Bronchial epithelial cell (primary cell): ENCODE results near the gene RALGPS1. TPM values are rescaled to one million over a fixed set of nuclear protein-coding genes. Genes with fewer than 3 reads are reported as not detected.
A peak's percentile ranks its signal among the peaks of the same experiment; 100 is the strongest.

Experiments
- DNase-seq: peaks from one replicate; pipeline ENCODE4 v3.0.0-alpha.2; 2010; ENCODE audit warnings: low read depth
- FAIRE-seq: peaks from 2 replicates; lab custom pipeline; 2011; peaks lifted over from hg19 to GRCh38; lab: Jason Lieb, UNC
- H3K27me3 ChIP-seq: 2 replicates; pipeline ENCODE4 v1.5.1; 2011; ENCODE audit warnings: low read length; ENCODE audit not compliant: control insufficient read depth, insufficient read depth
- H3K36me3 ChIP-seq: 2 replicates; pipeline ENCODE4 v1.5.1; 2011; ENCODE audit warnings: low read length; ENCODE audit not compliant: control insufficient read depth, insufficient read depth
- H3K4me3 ChIP-seq: 2 replicates; pipeline ENCODE4 v1.5.1; 2011; ENCODE audit warnings: mild to moderate bottlenecking, low read depth, low read length, control low read depth
- total RNA-seq: library from RNA; depleted of rRNA; stranded (reverse); fragments of >200 nt; gene quantifications from 2 replicates; pipeline ENCODE4 v1.2.1, GENCODE V29; 2014
- TF ChIP-seq, protein P1 (sequence below): IDR thresholded peaks from 2 replicates; pipeline ENCODE4 v1.5.1; 2011; ENCODE audit warnings: mild to moderate bottlenecking, moderate library complexity, low read length, control low read depth, inconsistent platforms; ENCODE audit not compliant: insufficient read depth, severe bottlenecking

Gene RALGPS1
- total RNA-seq, 1 donor from 2014 or later: 3.2 TPM

DNA sequence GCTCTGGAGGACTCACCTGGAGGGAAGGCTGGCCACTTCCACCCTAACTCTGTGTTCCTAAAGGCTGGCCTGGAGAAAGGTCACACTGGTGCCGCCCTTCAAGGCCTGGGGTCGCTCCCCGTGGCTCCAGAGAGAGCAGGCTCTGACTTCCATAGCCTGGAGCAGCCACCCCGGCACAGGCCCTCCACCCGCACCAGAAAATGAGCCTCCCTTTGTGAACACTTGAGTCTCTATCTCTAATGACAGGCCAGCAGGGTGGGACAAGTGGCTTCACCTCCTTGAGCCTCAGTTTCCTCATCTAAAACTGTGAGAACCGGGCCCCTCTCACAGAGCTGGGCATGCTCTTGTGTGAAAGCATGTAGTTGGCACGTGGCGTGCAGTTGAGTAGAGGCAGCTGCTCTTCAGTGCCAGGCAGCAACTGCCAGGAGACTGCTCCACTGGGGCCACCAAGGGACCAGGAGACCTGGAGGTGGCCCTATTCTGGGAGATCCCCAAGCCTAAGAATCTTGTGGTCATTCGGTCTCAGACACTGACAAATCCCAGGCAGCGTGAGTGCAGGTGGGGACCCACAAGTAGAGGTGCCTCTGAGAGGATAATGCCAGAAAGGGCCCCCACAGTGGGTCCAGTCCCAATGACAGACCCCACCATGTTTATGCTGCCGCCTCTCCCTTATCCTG lies 293.3 kb downstream of the RALGPS1 start:
- Histone ChIP-seq H3K27me3 (peaks cover 7% of the 10 kb centered on the region), H3K36me3 (no peaks in the 10 kb centered on the region), H3K4me3 (no peak overlapping the region)
- FAIRE-seq: no peak
- no peak for DNase-seq
- TF ChIP-seq, protein P1, sequence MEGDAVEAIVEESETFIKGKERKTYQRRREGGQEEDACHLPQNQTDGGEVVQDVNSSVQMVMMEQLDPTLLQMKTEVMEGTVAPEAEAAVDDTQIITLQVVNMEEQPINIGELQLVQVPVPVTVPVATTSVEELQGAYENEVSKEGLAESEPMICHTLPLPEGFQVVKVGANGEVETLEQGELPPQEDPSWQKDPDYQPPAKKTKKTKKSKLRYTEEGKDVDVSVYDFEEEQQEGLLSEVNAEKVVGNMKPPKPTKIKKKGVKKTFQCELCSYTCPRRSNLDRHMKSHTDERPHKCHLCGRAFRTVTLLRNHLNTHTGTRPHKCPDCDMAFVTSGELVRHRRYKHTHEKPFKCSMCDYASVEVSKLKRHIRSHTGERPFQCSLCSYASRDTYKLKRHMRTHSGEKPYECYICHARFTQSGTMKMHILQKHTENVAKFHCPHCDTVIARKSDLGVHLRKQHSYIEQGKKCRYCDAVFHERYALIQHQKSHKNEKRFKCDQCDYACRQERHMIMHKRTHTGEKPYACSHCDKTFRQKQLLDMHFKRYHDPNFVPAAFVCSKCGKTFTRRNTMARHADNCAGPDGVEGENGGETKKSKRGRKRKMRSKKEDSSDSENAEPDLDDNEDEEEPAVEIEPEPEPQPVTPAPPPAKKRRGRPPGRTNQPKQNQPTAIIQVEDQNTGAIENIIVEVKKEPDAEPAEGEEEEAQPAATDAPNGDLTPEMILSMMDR: no peak

DNA sequence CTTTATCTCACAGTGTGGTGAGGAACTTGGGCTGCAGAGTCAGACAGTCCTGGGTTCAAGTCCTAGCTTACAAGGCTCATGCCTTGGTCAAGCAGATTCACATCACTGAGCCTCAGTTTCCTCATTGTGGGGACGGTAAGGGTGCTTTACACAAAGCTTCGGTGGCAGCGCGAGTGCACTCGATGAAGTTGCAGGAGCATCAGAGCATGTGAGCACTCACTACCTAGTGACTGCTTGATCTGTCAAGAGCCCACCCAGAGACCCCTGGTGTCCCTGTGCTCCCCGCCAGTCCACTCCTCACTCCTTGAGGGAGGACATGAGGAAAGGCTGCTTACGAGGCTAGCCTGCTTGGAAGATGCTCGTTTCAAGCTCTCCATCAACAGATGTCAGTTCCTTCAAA lies 293.8 kb downstream of the RALGPS1 start:
- H3K36me3 ChIP-seq: no peaks in the 10 kb centered on the region
- no peak for FAIRE-seq
- no peak overlapping the region for H3K4me3 ChIP-seq
- H3K27me3 ChIP-seq: peaks cover 7% of the 10 kb centered on the region
- TF ChIP-seq, protein P1: no peak
- no peak for DNase-seq

DNA sequence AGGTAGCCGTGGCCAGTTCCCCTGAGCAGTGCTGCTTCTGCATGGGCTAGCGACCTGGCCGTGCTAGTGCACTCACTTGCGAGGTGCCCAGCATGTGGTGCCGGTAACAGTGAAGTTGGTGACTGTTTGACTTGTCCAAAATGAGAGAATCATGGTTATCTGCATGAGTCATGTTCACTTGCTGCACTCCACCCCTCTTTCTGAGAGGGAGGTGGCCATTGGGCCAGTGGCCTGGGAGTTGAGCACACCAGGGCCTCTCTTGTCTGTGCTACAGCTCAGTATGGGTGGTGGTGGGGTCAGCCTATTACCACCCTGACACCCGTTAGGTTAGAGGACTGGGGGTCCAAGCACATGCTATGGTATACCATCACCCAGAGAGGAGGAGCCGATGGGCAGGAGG lies 294.6 kb downstream of the RALGPS1 start:
- peak; percentile 28 for FAIRE-seq
- TF ChIP-seq, protein P1: no peak

DNA sequence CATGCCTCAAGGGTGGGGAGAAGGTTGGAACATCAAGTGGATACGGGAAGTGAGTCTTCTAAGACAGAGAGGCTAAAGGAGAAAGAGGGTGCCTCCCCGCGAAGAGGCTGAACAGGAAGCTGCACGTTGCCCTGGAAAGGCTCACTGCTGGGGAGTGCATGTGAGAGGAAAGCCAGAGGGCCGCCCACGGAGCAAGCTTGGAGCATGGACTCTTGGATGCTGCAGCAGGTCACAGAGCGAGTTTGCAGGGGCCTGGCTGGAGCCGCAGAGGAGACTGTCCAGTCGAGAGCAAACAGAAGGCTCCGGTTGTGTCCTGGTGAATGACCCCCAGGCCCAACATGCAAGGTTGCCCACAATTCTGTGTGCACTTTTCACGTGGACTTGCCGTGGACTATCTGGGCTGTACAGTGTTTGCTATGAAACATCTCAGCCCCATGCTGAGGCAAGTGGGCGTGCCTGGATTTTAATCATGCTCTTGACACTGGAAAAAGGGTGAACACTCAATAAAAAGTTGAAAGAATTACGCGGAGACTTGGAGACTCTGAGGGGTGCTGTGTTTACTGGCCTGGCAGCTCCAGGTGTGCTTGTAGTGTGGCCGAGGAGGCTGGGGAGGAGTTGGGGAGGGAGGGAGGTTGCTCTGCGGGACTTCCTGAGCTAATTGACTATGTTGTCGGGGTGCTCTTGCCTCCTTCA lies 295.5 kb downstream of the RALGPS1 start:
- FAIRE-seq: no peak
- Histone ChIP-seq H3K36me3 (no peaks in the 10 kb centered on the region), H3K4me3 (no peak overlapping the region), H3K27me3 (peaks cover 7% of the 10 kb centered on the region)
- TF ChIP-seq, protein P1: no peak
- no peak for DNase-seq

More for the DNA sequence above, 294.6 kb downstream of the RALGPS1 start:
- H3K36me3 ChIP-seq: no peaks in the 10 kb centered on the region
- H3K27me3 ChIP-seq: peaks cover 7% of the 10 kb centered on the region
- no peak overlapping the region for H3K4me3 ChIP-seq
- DNase-seq: no peak

DNA sequence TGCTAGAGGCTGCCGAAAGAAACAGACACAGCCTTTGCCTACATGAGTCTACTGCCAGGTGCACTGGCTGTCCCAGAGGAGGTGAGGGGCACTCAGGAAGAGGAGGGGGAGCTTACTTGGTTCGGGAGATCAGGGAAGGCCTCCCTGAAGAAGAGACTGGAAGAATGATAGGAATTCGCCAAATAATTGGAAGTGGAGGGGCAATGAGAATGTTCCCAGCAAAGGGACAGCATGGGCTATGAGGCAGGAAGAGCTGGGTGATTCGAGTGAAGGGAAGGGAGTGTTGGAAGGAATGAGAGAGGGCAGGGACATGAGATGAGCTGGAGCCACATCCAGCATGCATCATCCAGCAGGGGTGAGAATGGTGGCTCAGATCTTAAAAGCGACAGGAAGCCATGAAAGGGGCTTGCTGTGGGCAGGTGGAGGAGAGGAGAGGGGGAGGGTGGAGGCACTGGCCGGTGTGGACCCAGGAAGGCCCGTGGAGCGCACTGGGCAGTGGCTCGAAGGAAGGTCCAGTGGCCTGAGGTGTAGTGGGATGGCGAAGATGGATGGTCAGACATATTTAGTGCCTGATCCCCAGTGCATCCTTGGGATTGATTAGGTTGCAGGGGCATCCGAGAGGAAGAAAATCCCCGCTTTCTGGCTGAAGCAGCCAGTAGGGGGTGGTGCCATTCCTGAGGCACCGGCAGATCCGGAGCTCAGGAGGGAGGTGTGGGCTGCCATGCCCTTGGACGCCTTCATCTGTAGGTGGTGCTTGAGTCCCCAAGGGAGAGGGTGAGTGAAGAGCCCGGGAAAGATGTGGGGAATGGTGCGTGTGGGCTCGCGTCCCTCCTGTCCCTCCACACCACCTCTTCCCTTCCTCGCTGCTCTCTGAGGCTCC lies 296.5 kb downstream of the RALGPS1 start:
- FAIRE-seq: no peak

More for the DNA sequence above, 296.5 kb downstream of the RALGPS1 start:
- DNase-seq: no peak
- H3K27me3 ChIP-seq: peaks cover 6% of the 10 kb centered on the region
- no peak overlapping the region for H3K4me3 ChIP-seq
- H3K36me3 ChIP-seq: no peaks in the 10 kb centered on the region
- TF ChIP-seq, protein P1: no peak
